ENCODE data around the gene PSME3. TPM values are rescaled to one million over a fixed set of nuclear protein-coding genes. Genes with fewer than 3 reads are reported as not detected.
"Not testable (repeated sequence)": the region's sequence is repeated elsewhere in the genome, so short reads cannot be mapped to it uniquely, and the experiment has no call there.

PSME3 gene
- total RNA-seq, 2 donors from 2014 or later, result 71.5 to 78.8 TPM

DNA sequence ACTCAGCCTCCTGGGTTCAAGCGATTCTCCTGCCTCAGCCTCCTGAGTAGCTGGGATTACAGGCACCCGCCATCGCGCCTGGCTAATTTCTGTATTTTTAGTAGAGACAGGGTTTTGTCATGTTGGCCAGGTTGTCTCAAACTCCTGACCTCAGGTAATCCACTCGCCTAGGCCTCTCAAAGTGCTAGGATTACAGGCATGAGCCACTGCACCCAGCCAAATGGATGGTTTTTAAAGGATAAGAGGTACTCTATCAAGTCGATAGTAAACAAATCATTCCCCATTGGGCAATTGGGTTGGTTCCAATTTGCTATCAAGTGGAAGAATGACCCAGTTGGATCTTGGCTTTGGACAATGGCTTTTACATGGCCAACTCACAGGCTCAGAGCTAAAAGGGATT, 48.5 kb downstream of the PSME3 start:
- peaks cover 40% of the 10 kb centered on the region for H3K27me3 Mint-ChIP-seq
- not testable (repeated sequence) for ATAC-seq; H3K9me3 ChIP-seq (ENCODE audit: control insufficient read depth, low read length, poor library complexity, severe bottlenecking); DNase-seq; H3K4me3 Mint-ChIP-seq; H3K36me3 Mint-ChIP-seq (ENCODE audit: low read depth); H3K27ac Mint-ChIP-seq; H3K4me1 Mint-ChIP-seq

DNA sequence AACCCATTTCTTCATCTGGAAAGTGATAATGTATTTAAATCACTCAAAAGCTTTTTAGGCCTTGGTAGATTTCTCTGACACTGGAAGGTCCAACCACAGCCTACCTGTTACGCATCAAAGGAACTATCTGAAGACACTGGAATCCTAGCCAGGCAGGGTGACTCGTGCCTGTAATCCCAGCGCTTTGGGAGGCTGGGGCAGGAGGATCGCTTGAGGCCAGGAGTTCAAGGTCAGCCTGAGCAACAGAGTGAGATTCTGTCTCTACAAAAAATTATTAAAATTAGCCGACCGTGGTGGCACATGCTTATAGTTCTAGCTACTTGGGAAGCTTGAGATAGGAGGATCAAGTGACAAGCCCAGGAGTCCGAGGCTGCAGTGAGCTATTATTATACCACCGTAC, 49.0 kb downstream of the PSME3 start:
- H3K9me3 ChIP-seq (ENCODE audit: control insufficient read depth, low read length, poor library complexity, severe bottlenecking), result no peaks in the 10 kb centered on the region

DNA sequence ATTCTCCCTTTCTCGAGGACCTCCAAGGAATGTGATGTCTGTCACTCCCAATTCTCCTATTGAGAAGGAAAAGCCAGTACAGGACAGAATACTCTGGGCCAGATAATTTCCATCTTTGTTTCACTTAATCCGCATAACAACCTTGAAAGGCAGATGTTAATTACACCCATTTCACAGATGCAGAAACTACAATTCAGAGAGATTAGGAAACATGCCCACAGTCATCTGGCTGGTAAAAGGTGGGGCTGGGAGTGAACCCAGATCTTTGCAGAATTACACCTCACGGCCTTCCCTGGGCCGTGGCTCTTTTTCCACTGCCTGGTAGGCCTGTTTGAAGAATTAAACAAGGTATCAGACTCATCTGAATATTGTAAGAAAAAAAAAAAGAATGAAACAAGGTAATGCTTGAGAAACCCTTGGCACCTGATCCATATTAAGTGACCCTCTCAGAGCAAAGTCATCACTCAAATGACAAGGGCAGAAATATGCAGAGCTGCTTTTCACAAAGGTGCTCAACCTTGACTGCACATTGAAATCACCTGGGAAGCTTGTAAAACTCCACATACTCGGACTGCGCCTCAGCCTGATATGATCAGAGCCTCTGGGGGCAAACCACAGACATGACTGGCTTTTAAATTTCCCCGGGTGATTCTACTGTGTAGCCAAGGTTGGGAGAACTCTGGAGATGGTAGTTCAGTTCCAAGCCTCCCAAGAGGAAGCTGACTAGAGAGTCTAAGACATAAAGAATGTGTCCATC, 50.8 kb downstream of the PSME3 start:
- H3K27ac Mint-ChIP-seq, result no peak overlapping the region
- peaks cover 4% of the 10 kb centered on the region for H3K4me1 Mint-ChIP-seq
- H3K9me3 ChIP-seq (ENCODE audit: control insufficient read depth, low read length, poor library complexity, severe bottlenecking), result no peaks in the 10 kb centered on the region
- ATAC-seq (no peak), DNase-seq (no peak)
- H3K27me3 Mint-ChIP-seq, result peaks cover 24% of the 10 kb centered on the region
- H3K4me3 Mint-ChIP-seq, result no peak overlapping the region
- H3K36me3 Mint-ChIP-seq (ENCODE audit: low read depth), result no peaks in the 10 kb centered on the region

More for the DNA sequence above, 49.0 kb downstream of the PSME3 start:
- Mint-ChIP-seq H3K4me1 (peaks cover 4% of the 10 kb centered on the region), H3K27ac (no peak overlapping the region), H3K4me3 (no peak overlapping the region), H3K36me3 (ENCODE audit: low read depth) (peaks cover 2% of the 10 kb centered on the region), H3K27me3 (peaks cover 38% of the 10 kb centered on the region)
- ATAC-seq (no peak), DNase-seq (no peak)

DNA sequence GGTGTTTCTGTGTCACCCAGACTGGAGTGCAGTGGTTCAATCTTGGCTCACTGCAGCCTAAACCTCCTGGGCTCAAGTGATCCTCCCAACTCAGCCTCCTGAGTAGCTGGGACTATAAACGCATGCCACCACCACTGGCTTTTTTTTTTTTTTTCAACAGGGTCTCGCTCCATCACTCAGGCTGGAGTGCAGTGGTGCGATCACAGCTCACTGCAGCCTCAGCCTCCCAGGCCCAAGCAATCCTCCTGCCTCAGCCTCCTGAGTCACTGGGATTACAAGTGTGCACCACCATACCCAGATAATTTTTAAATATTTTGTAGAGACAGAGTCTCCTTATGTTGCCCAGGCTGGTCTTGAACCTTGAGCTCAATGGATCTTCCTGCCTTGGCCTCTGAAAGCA, 52.6 kb downstream of the PSME3 start:
- DNase-seq; H3K4me1 Mint-ChIP-seq; H3K36me3 Mint-ChIP-seq (ENCODE audit: low read depth); H3K27ac Mint-ChIP-seq; ATAC-seq; H3K9me3 ChIP-seq (ENCODE audit: control insufficient read depth, low read length, poor library complexity, severe bottlenecking); H3K4me3 Mint-ChIP-seq: not testable (repeated sequence)
- peaks cover 20% of the 10 kb centered on the region for H3K27me3 Mint-ChIP-seq

DNA sequence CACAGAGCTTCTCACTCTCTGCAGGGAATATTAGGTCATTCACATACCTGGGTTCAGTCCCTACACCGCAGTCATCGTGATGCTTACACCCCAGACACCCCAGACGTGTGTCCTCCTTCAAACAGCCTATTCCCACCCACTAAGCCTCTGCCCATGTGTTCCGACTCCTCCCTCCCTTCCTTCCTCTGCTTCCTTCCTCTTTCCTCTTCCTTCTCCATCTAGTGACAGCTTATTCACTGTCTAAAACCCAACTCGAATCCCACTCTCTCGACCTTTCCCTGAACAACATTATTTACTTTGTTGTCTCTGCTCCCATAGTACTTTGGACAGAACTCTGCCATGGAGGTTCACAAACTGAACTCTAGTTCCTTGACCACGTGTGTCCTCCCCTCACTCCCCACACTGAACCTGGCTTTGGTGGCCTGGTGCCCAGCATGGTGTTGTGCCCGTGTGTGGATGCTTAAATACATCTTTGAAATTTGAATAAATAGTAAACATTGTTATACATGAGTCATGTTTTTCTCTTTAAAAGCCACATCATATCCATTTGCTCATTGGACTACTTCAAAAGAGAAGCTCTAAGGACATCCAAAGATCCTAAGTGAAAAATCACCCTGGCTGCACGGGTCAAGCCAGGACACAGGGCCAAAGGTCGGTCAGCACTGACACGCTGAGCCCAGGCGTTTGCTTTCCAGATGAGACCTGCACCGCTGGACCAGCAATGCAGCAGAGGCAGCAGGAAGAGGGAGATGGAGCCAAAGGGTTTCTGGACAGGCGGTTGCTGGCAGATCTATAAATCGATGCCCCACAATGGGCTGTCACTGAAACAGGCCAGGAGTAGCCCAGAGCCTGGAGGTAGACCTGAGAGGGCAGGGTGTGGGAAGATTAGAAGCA, 53.3 kb downstream of the PSME3 start:
- H3K4me1 Mint-ChIP-seq, result peaks cover 7% of the 10 kb centered on the region
- H3K27ac Mint-ChIP-seq, result peak overlapping the region; percentile 19
- H3K27me3 Mint-ChIP-seq, result peaks cover 22% of the 10 kb centered on the region
- H3K9me3 ChIP-seq (ENCODE audit: control insufficient read depth, low read length, poor library complexity, severe bottlenecking), result no peaks in the 10 kb centered on the region
- peaks cover 3% of the 10 kb centered on the region for H3K36me3 Mint-ChIP-seq (ENCODE audit: low read depth)
- ATAC-seq (no peak), DNase-seq (no peak)
- no peak overlapping the region for H3K4me3 Mint-ChIP-seq

DNA sequence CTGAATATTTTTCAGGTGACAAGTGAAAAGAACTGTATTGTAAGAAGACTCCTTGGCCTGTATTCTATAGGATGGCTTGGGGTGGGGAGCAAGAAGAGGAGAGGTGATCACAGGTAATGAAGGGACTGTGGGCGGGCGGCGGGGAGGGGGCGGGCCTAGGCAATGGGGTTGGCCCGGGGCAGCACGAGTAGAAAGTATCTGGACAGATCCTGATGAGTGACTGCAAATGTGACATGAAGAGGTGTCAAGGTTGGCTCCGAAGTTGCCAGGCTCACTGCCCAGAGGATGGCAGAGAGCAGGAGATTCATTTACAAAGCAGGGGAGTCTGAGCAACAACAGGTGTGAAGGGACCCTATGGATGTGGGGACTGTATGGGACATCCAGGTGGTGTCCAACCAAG, 56.6 kb downstream of the PSME3 start:
- Mint-ChIP-seq H3K27me3 (peaks cover 37% of the 10 kb centered on the region), H3K36me3 (ENCODE audit: low read depth) (peaks cover 3% of the 10 kb centered on the region), H3K27ac (no peak overlapping the region), H3K4me3 (no peak overlapping the region), H3K4me1 (peaks cover 7% of the 10 kb centered on the region)
- no peak for DNase-seq
- no peak for ATAC-seq
- H3K9me3 ChIP-seq (ENCODE audit: control insufficient read depth, low read length, poor library complexity, severe bottlenecking), result no peaks in the 10 kb centered on the region

DNA sequence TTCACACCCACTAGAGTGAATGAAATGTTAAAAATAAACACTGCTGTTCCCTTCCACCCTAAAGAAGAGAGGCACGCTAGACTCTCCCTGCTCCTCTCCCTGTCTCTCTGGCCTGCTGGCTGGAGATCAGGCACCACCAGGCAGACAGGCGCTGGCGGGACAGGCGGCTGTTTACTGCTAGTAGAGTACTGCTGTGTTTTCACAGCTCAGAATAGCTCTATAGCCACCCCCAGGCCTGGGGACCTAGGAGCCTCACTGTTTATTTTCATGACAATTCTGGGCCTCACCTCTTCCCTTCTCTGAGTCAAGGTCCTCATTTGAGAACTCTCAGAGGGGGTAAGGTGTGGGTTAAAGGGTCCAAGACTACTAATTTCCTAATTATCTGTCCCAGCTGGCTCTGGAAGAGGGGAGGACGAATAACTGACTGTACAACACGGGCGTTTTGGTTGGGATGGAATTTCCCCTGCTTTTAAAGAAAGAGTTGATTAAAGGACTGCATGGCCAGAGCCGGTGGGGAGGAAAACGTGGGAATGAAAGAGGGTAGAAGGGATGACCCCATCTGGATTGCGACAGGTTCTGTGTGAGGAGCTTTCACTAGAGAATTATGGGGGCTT, 58.4 kb downstream of the PSME3 start:
- ATAC-seq (no peak), DNase-seq (no peak)
- peaks cover 3% of the 10 kb centered on the region for H3K4me1 Mint-ChIP-seq
- no peak overlapping the region for H3K27ac Mint-ChIP-seq
- H3K9me3 ChIP-seq (ENCODE audit: control insufficient read depth, low read length, poor library complexity, severe bottlenecking), result no peaks in the 10 kb centered on the region
- H3K4me3 Mint-ChIP-seq, result no peak overlapping the region
- peaks cover 31% of the 10 kb centered on the region for H3K27me3 Mint-ChIP-seq
- peaks cover 3% of the 10 kb centered on the region for H3K36me3 Mint-ChIP-seq (ENCODE audit: low read depth)

DNA sequence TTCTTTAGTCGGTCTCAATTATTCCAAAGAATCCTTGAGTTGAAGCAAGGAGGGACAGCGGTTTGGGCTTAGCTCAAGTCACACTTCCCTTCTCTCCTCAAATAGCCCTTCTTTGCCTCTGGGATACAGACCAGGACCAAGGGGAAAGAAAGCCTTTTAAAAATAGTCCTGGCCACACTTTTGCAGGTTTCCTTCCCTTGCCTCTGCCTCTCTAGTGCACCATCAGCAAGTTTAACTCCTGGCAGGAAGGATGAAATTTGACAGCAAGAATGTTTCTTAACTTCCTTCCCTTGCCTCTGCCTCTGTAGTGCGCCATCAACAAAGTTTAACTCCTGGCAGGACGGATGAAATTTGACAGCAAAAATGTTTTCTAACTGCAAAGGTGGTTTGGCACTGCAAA, 60.2 kb downstream of the PSME3 start:
- peaks cover 3% of the 10 kb centered on the region for H3K4me1 Mint-ChIP-seq
- no peak for ATAC-seq
- H3K4me3 Mint-ChIP-seq, result no peak overlapping the region
- peaks cover 3% of the 10 kb centered on the region for H3K36me3 Mint-ChIP-seq (ENCODE audit: low read depth)
- H3K27me3 Mint-ChIP-seq, result peaks cover 33% of the 10 kb centered on the region
- DNase-seq, result no peak
- no peak overlapping the region for H3K27ac Mint-ChIP-seq
- no peaks in the 10 kb centered on the region for H3K9me3 ChIP-seq (ENCODE audit: control insufficient read depth, low read length, poor library complexity, severe bottlenecking)

Other genes with a start within 250 kb of the PSME3 start
- 10 to 100 TPM; 43.5 to 57.9 TPM for gene RETREG3, start 224.0 kb upstream of the PSME3 start, total RNA-seq
- 1 to 10 TPM; 6.1 to 9.8 TPM for gene TUBG1, start 223.7 kb upstream of the PSME3 start, total RNA-seq
- gene TUBG2, start 174.1 kb upstream of the PSME3 start, total RNA-seq, result 10 to 100 TPM in 1 of 2 donors, 1 to 10 TPM in 1; 8.9 to 11.3 TPM
- under 1 TPM; 0.78 to 0.85 TPM for gene PLEKHH3, start 156.4 kb upstream of the PSME3 start, total RNA-seq
- gene CCR10, start 151.6 kb upstream of the PSME3 start, total RNA-seq, result 1 to 10 TPM; 1.4 to 1.6 TPM
- gene CNTNAP1, start 150.9 kb upstream of the PSME3 start, total RNA-seq, result 1 to 10 TPM; 3.9 to 6.9 TPM
- 10 to 100 TPM; 72.6 to 77.0 TPM for gene EZH1, start 88.4 kb upstream of the PSME3 start, total RNA-seq
- not detected for gene RAMP2, start 72.2 kb upstream of the PSME3 start, total RNA-seq
- 10 to 100 TPM; 20.5 to 27.4 TPM for gene VPS25, start 59.9 kb upstream of the PSME3 start, total RNA-seq
- gene WNK4, start 52.8 kb upstream of the PSME3 start, total RNA-seq, result under 1 TPM in 1 of 2 donors, not detected in 1; 0.31 TPM
- 10 to 100 TPM; 10.1 to 15.2 TPM for gene COA3, start 34.7 kb upstream of the PSME3 start, total RNA-seq
- gene CNTD1, start 34.5 kb upstream of the PSME3 start, total RNA-seq, result not detected
- 100 to 1,000 TPM; 125 to 158 TPM for gene BECN1, start 9.1 kb upstream of the PSME3 start, total RNA-seq
- 1 to 10 TPM; 1.9 to 2.6 TPM for gene AOC2, start 11.2 kb downstream of the PSME3 start, total RNA-seq
- gene AOC3, start 17.8 kb downstream of the PSME3 start, total RNA-seq, result 1 to 10 TPM; 1.0 to 1.1 TPM
- not detected for gene G6PC1, start 67.4 kb downstream of the PSME3 start, total RNA-seq
- gene AARSD1, start 131.1 kb downstream of the PSME3 start, total RNA-seq, result 10 to 100 TPM; 47.6 to 59.9 TPM
- gene PTGES3L, start 146.7 kb downstream of the PSME3 start, total RNA-seq, result 1 to 10 TPM in 1 of 2 donors, not detected in 1; 2.3 TPM
- gene RUNDC1, start 147.2 kb downstream of the PSME3 start, total RNA-seq, result 10 to 100 TPM; 15.6 to 16.6 TPM
- gene RPL27, start 165.0 kb downstream of the PSME3 start, total RNA-seq, result 1,000 to 10,000 TPM; 1,342 to 1,395 TPM
- 10 to 100 TPM; 23.1 to 23.8 TPM for gene IFI35, start 173.4 kb downstream of the PSME3 start, total RNA-seq
- gene VAT1, start 189.0 kb downstream of the PSME3 start, total RNA-seq, result 10 to 100 TPM; 26.0 to 29.3 TPM
- 1 to 10 TPM in 1 of 2 donors, under 1 TPM in 1; 0.12 to 1.1 TPM for gene RND2, start 191.8 kb downstream of the PSME3 start, total RNA-seq